HG03354 (cell line): ENCODE data around the gene CHRNA5.
"Not testable (repeated sequence)": the region's sequence is repeated elsewhere in the genome, so short reads cannot be mapped to it uniquely, and the experiment has no call there.

Experiments
- ATAC-seq: cut with Tn5 transposase; IDR thresholded peaks from one replicate; pipeline ENCODE4 v1.9.1; 2021; ENCODE audit warnings: mild to moderate bottlenecking; ENCODE audit not compliant: unreplicated experiment, poor library complexity, severe bottlenecking

CHRNA5 gene

GRCh38 chr15:78565097-78565950 is at the start of gene CHRNA5:
CHRNA5 (plus strand) TSS chr15:78565520; CDS start chr15:78565720, 200 bp downstream.
- ATAC-seq, result peak; percentile 73

GRCh38 chr15:78520035-78520434 is 45.3 kb upstream of the CHRNA5 start:
- not testable (repeated sequence) for ATAC-seq

- no peak for ATAC-seq
These were observed 41.1 kb upstream of the CHRNA5 start for GRCh38 chr15:78524230-78524629.

- ATAC-seq, result no peak
These were observed 38.0 kb upstream of the CHRNA5 start for GRCh38 chr15:78527325-78527724.

- no peak for ATAC-seq
These were observed 32.0 kb upstream of the CHRNA5 start for GRCh38 chr15:78533331-78533730.

- ATAC-seq, result no peak
These were observed 29.2 kb upstream of the CHRNA5 start for GRCh38 chr15:78536134-78536533.

GRCh38 chr15:78537266-78537905 is 27.9 kb upstream of the CHRNA5 start:
- no peak for ATAC-seq

GRCh38 chr15:78538358-78538757 is 27.0 kb upstream of the CHRNA5 start:
- ATAC-seq, result no peak

- ATAC-seq, result peak; percentile 8
These were observed 25.7 kb upstream of the CHRNA5 start for GRCh38 chr15:78539464-78540140.

- ATAC-seq, result peak; percentile 83
These were observed 25.0 kb upstream of the CHRNA5 start, which contains the start of gene PSMA4 for GRCh38 chr15:78540141-78540870. PSMA4 (plus strand) TSS chr15:78540444; CDS start chr15:78541928, 1,484 bp downstream.

- no peak for ATAC-seq
These were observed 24.2 kb upstream of the CHRNA5 start for GRCh38 chr15:78540871-78541743.

GRCh38 chr15:78541744-78542034 is 23.6 kb upstream of the CHRNA5 start:
- no peak for ATAC-seq

GRCh38 chr15:78542647-78543046 is 22.7 kb upstream of the CHRNA5 start:
- ATAC-seq, result no peak

- no peak for ATAC-seq
These were observed 15.1 kb upstream of the CHRNA5 start for GRCh38 chr15:78550194-78550593.

- no peak for ATAC-seq
These were observed 14.5 kb upstream of the CHRNA5 start for GRCh38 chr15:78550815-78551214.

GRCh38 chr15:78551902-78552301 is 13.4 kb upstream of the CHRNA5 start:
- ATAC-seq, result no peak

GRCh38 chr15:78552597-78552996 is 12.7 kb upstream of the CHRNA5 start:
- no peak for ATAC-seq

- not testable (repeated sequence) for ATAC-seq
These were observed 5.1 kb upstream of the CHRNA5 start for GRCh38 chr15:78560201-78560600.

GRCh38 chr15:78561490-78561889 is 3.8 kb upstream of the CHRNA5 start:
- no peak for ATAC-seq
